SK-N-SH (cell line): ENCODE results near the gene RIC3. TPM values are rescaled to one million over a fixed set of nuclear protein-coding genes. Genes with fewer than 3 reads are reported as not detected.

ENCODE experiments used
- CTCF ChIA-PET: fragments of 300-600, 350-600 bp; formaldehyde crosslinking; extraction: SDS; loops from one replicate; lab custom pipeline; 2021; lab: Yijun Ruan, JAX
- POLR2A ChIA-PET: fragments of 350-600 bp; sonication (Branson Sonifier 250); formaldehyde crosslinking; extraction: SDS; loops from one replicate; lab custom pipeline; 2020; ENCODE audit warnings: antibody characterized with exemption, inconsistent platforms; lab: Yijun Ruan, JAX
- DNase-seq: peaks from one replicate; pipeline ENCODE4 v3.0.0; 2012
- H2AFZ ChIP-seq: fragments of 200-600 bp; sonication (generic); 2 replicates; pipeline ENCODE4 v1.8.1; 2016; ENCODE audit warnings: antibody characterized with exemption, mild to moderate bottlenecking, low read depth
- H3F3A ChIP-seq: fragments of 200-600 bp; sonication (generic); replicated peaks from 2 replicates; pipeline ENCODE3; 2016; ENCODE audit warnings: antibody characterized with exemption, mild to moderate bottlenecking; ENCODE audit not compliant: insufficient read depth
- H3K27ac ChIP-seq, 2 experiments: fragments of 200-500 bp in 1 of 2; fragments of 200-600 bp in 1 of 2; sonication (Bioruptor generic) in 1 of 2; sonication (generic), shearing (Covaris generic) in 1 of 2; 2 replicates each; pipeline versions ENCODE4 v1.5.1 to v1.6.1; 2014 to 2016; ENCODE audit warnings: low read depth in 2 of 2, inconsistent platforms in 1 of 2, low read length in 1 of 2, mild to moderate bottlenecking in 1 of 2, mixed read lengths in 1 of 2
- H3K27me3 ChIP-seq: fragments of 200-600 bp; sonication (generic), shearing (Covaris generic); 2 replicates; pipeline ENCODE4 v1.6.1; 2016; ENCODE audit warnings: mixed run types; ENCODE audit not compliant: insufficient read depth
- H3K36me3 ChIP-seq, 2 experiments: fragments of 200-500 bp in 1 of 2; fragments of 200-600 bp in 1 of 2; sonication (Bioruptor generic) in 1 of 2; sonication (generic) in 1 of 2; replicated peaks in 1 of 2; 2 replicates each; pipeline versions ENCODE3 to v1.5.1; 2014 to 2016; ENCODE audit warnings: low read length in 1 of 2, mild to moderate bottlenecking in 1 of 2; ENCODE audit not compliant: insufficient read depth in 2 of 2, control insufficient read depth in 1 of 2
- H3K4me1 ChIP-seq, 2 experiments: fragments of 200-500 bp in 1 of 2; fragments of 200-600 bp in 1 of 2; sonication (Bioruptor generic) in 1 of 2; sonication (generic), shearing (Covaris generic) in 1 of 2; 2 replicates each; pipeline versions ENCODE4 v1.5.1 to v1.6.1; 2014 to 2016; ENCODE audit warnings: low read depth in 1 of 2, low read length in 1 of 2, mixed run types in 1 of 2; ENCODE audit not compliant: insufficient read depth in 2 of 2, control insufficient read depth in 1 of 2
- H3K4me2 ChIP-seq: fragments of 200-600 bp; sonication (generic), shearing (Covaris generic); 2 replicates; pipeline ENCODE4 v1.6.1; 2017; ENCODE audit warnings: mixed run types
- H3K4me3 ChIP-seq, 2 experiments: fragments of 200-500 bp in 1 of 2; fragments of 200-600 bp in 1 of 2; sonication (Bioruptor generic) in 1 of 2; sonication (generic), shearing (Covaris generic) in 1 of 2; 2 replicates each; pipeline versions ENCODE4 v1.5.1 to v1.8.1; 2014 to 2016; ENCODE audit warnings: low read depth in 2 of 2, inconsistent platforms in 1 of 2, low read length in 1 of 2, mild to moderate bottlenecking in 1 of 2, mixed read lengths in 1 of 2, moderate library complexity in 1 of 2
- H3K79me2 ChIP-seq: fragments of 200-600 bp; sonication (generic); 2 replicates; pipeline ENCODE4 v1.8.1; 2017; ENCODE audit warnings: mild to moderate bottlenecking; ENCODE audit not compliant: insufficient read depth
- H3K9ac ChIP-seq: fragments of 200-600 bp; sonication (generic); 2 replicates; pipeline ENCODE4 v1.6.1; 2017; ENCODE audit warnings: mixed run types
- H3K9me2 ChIP-seq: fragments of 200-600 bp; sonication (generic); 2 replicates; pipeline ENCODE4 v1.6.1; 2017; ENCODE audit warnings: mixed run types
- H3K9me3 ChIP-seq: fragments of 200-600 bp; sonication (generic); 2 replicates; pipeline ENCODE4 v1.6.1; 2017; ENCODE audit warnings: mixed run types, mild to moderate bottlenecking, moderate library complexity
- H4K20me1 ChIP-seq: fragments of 200-600 bp; sonication (generic); 2 replicates; pipeline ENCODE4 v1.6.1; 2017; ENCODE audit warnings: mild to moderate bottlenecking, mixed run types; ENCODE audit not compliant: insufficient read depth
- CHD2 ChIP-seq: fragments of 150-350 bp; IDR thresholded peaks from 2 replicates; pipeline ENCODE4 v1.6.1; 2018; ENCODE audit warnings: low read length; ENCODE audit not compliant: partially characterized antibody
- ELF1 ChIP-seq: IDR thresholded peaks from 2 replicates; pipeline ENCODE4 v1.4.0; 2012
- EP300 ChIP-seq, 2 experiments: IDR thresholded peaks; 2 replicates each; pipeline versions ENCODE4 v1.4.0 to v1.6.1; 2012; ENCODE audit warnings: borderline replicate concordance in 1 of 2, low read depth in 1 of 2, low read length in 1 of 2
- GABPA ChIP-seq: IDR thresholded peaks from 2 replicates; pipeline ENCODE4 v1.4.0; 2012; ENCODE audit warnings: low read depth, mild to moderate bottlenecking
- GATA2 ChIP-seq: sonication (generic); formaldehyde crosslinking; IDR thresholded peaks from 2 replicates; pipeline ENCODE4 v1.5.0; 2020; ENCODE audit warnings: mild to moderate bottlenecking, missing genetic modification reagents
- IRF3 ChIP-seq: fragments of 150-350 bp; IDR thresholded peaks from 2 replicates; pipeline ENCODE4 v1.6.1; 2016; ENCODE audit warnings: mild to moderate bottlenecking, low read depth, low read length
- MEF2A ChIP-seq: IDR thresholded peaks from 2 replicates; pipeline ENCODE4 v1.4.0; 2012; ENCODE audit warnings: low read depth, borderline replicate concordance
- POLR2AphosphoS5 ChIP-seq: IDR thresholded peaks from 2 replicates; pipeline ENCODE4 v1.6.1; 2012; ENCODE audit warnings: low read depth, low read length
- RAD21 ChIP-seq: IDR thresholded peaks from 2 replicates; pipeline ENCODE4 v1.6.1; 2012; ENCODE audit warnings: mild to moderate bottlenecking, low read length
- RFX5 ChIP-seq: IDR thresholded peaks from 2 replicates; pipeline ENCODE4 v1.6.1; 2012; ENCODE audit warnings: mild to moderate bottlenecking, improper control_type of control experiment, low read length
- RXRA ChIP-seq: IDR thresholded peaks from 2 replicates; pipeline ENCODE4 v1.4.0; 2012; ENCODE audit warnings: low read depth, mild to moderate bottlenecking, borderline replicate concordance
- SMC3 ChIP-seq: IDR thresholded peaks from 2 replicates; pipeline ENCODE4 v1.6.1; 2012; ENCODE audit warnings: low read depth, low read length, improper control_type of control experiment
- TAF1 ChIP-seq: IDR thresholded peaks from 2 replicates; pipeline ENCODE4 v1.6.1; 2012; ENCODE audit warnings: low read depth, mild to moderate bottlenecking, low read length, moderate library complexity, borderline replicate concordance
- TEAD4 ChIP-seq: IDR thresholded peaks from 2 replicates; pipeline ENCODE4 v1.4.0; 2012; ENCODE audit warnings: mild to moderate bottlenecking, borderline replicate concordance; ENCODE audit not compliant: insufficient read depth
- USF2 ChIP-seq: fragments of 150-350 bp; IDR thresholded peaks from 2 replicates; pipeline ENCODE4 v1.6.1; 2017; ENCODE audit warnings: antibody characterized with exemption, low read length, low read depth, borderline replicate concordance
- YY1 ChIP-seq: IDR thresholded peaks from 2 replicates; pipeline ENCODE4 v1.4.0; 2012; ENCODE audit warnings: low read depth, mild to moderate bottlenecking
- WGBS: methylation state at CpG from one replicate; pipeline ENCODE4 v1.1.6; 2017; ENCODE audit warnings: low lambda C conversion rate; 5-methylcytosine and 5-hydroxymethylcytosine counted together
- polyA plus RNA-seq, 3 experiments: library from polyadenylated mRNA; depleted of rRNA; stranded (reverse); fragments of >200 nt; gene quantifications; 2 replicates each; pipeline ENCODE4 v1.2.3, GENCODE V29; 2012
- TF ChIP-seq, protein P1 (sequence below): IDR thresholded peaks from 2 replicates; pipeline ENCODE4 v1.6.1; 2012; ENCODE audit warnings: mild to moderate bottlenecking, low read depth, low read length, moderate library complexity
- TF ChIP-seq, protein P2 (sequence below): fragments of 200-600 bp; sonication (generic); IDR thresholded peaks from 2 replicates; pipeline ENCODE4 v1.6.1; 2017; ENCODE audit warnings: antibody characterized with exemption, mild to moderate bottlenecking, moderate library complexity

Gene RIC3
- polyA plus RNA-seq, 1 of the 3 experiments (the other 2 are of a cell fraction): 0.54 TPM

GRCh38 chr11:8080069-8080670 is 88.7 kb downstream of the RIC3 start (continued):
- no peak for TF ChIP-seq EP300 (IDR thresholded peaks at IDR 0.05; ENCODE audit: borderline replicate concordance in 1 of 2, low read depth in 1 of 2, low read length in 1 of 2)
- TF ChIP-seq CHD2: no peak
- no peak for TF ChIP-seq ELF1
- TF ChIP-seq GATA2: no peak

DNA sequence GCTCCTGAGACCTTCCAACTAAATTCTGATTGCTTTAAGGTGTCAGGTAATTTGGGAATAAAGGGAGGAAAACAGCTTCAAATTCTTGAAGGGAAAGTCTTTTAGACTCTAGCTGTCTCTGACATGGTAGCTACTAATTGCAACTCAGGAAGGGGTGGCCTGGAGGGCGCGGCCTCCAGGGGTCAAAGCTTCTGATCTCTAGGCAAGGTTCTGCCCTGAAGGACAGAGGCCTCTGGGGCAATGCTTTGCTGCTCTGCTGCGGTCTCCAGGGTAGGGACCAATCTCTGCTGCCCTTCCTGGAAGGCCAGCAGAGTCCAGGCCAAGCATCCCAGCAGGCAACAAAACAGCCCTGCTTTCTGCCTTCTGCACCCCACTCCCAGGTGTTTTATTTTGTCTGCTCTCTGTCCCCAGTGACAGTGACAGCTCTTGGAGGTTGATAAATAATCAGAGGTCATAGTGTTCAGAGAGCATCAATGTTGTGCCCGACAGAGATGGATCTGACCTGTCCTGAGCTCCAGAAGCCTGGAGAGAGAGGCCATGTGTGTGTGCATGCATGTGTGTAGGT is 89.6 kb downstream of the RIC3 start:
- ChIA-PET POLR2A (no interaction called here), CTCF (interaction anchor here (0.6 to 26.8 kb wide), 7 partner anchors 8 to 73 kb away, joined by 3 to 620 read pairs (median 12); no protein-coding TSS in a partner anchor)
- Histone ChIP-seq H3K27ac (no peak overlapping the region), H3K9ac (no peak overlapping the region), H3K4me1 (peaks cover 22 to 35% of the 10 kb centered on the region in 2 experiments; a peak in 3 of 4 replicates), H3F3A (peaks cover 14% of the 10 kb centered on the region), H3K79me2 (no peaks in the 10 kb centered on the region), H3K27me3 (no peaks in the 10 kb centered on the region), H3K4me2 (no peak overlapping the region), H2AFZ (no peak overlapping the region), H3K9me3 (no peaks in the 10 kb centered on the region), H3K36me3 (no peaks in the 10 kb centered on the region), H3K4me3 (no peak overlapping the region), H3K9me2 (no peaks in the 10 kb centered on the region), H4K20me1 (0 out of 2 replicates have a peak, but pooled peaks cover 7% of the 10 kb centered on the region)
- DNase-seq: no peak
- TF ChIP-seq, protein P1, sequence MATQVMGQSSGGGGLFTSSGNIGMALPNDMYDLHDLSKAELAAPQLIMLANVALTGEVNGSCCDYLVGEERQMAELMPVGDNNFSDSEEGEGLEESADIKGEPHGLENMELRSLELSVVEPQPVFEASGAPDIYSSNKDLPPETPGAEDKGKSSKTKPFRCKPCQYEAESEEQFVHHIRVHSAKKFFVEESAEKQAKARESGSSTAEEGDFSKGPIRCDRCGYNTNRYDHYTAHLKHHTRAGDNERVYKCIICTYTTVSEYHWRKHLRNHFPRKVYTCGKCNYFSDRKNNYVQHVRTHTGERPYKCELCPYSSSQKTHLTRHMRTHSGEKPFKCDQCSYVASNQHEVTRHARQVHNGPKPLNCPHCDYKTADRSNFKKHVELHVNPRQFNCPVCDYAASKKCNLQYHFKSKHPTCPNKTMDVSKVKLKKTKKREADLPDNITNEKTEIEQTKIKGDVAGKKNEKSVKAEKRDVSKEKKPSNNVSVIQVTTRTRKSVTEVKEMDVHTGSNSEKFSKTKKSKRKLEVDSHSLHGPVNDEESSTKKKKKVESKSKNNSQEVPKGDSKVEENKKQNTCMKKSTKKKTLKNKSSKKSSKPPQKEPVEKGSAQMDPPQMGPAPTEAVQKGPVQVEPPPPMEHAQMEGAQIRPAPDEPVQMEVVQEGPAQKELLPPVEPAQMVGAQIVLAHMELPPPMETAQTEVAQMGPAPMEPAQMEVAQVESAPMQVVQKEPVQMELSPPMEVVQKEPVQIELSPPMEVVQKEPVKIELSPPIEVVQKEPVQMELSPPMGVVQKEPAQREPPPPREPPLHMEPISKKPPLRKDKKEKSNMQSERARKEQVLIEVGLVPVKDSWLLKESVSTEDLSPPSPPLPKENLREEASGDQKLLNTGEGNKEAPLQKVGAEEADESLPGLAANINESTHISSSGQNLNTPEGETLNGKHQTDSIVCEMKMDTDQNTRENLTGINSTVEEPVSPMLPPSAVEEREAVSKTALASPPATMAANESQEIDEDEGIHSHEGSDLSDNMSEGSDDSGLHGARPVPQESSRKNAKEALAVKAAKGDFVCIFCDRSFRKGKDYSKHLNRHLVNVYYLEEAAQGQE: no peak
- TF ChIP-seq ELF1: no peak
- TF ChIP-seq, protein P2, sequence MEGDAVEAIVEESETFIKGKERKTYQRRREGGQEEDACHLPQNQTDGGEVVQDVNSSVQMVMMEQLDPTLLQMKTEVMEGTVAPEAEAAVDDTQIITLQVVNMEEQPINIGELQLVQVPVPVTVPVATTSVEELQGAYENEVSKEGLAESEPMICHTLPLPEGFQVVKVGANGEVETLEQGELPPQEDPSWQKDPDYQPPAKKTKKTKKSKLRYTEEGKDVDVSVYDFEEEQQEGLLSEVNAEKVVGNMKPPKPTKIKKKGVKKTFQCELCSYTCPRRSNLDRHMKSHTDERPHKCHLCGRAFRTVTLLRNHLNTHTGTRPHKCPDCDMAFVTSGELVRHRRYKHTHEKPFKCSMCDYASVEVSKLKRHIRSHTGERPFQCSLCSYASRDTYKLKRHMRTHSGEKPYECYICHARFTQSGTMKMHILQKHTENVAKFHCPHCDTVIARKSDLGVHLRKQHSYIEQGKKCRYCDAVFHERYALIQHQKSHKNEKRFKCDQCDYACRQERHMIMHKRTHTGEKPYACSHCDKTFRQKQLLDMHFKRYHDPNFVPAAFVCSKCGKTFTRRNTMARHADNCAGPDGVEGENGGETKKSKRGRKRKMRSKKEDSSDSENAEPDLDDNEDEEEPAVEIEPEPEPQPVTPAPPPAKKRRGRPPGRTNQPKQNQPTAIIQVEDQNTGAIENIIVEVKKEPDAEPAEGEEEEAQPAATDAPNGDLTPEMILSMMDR: no peak
- no peak for TF ChIP-seq GATA2
- TF ChIP-seq YY1: no peak
- no peak for TF ChIP-seq RFX5
- TF ChIP-seq IRF3: no peak
- TF ChIP-seq TAF1: no peak
- TF ChIP-seq GABPA: no peak
- TF ChIP-seq RAD21: no peak
- no peak for TF ChIP-seq SMC3
- TF ChIP-seq RXRA: no peak
- TF ChIP-seq CHD2: no peak
- no peak for TF ChIP-seq MEF2A
- TF ChIP-seq USF2: no peak
- TF ChIP-seq TEAD4: no peak
- TF ChIP-seq POLR2AphosphoS5: no peak
- WGBS: 84% methylated on average over 4 of the region's 4 CpGs
